GM13977 (cell line): ENCODE data around the gene CNTNAP2.

Experiments
- DNase-seq: peaks from one replicate; pipeline ENCODE4 v3.0.0; 2012; ENCODE audit warnings: low spot score
- in situ Hi-C: fragments of 300-500 bp; cut with MboI; formaldehyde crosslinking; loops from one replicate; pipeline ENCODE4 v1.12.0; 2022; ENCODE audit warnings: low sequenced_read_pairs, low pct_unique_long_range_greater_than_20kb, mixed read lengths, inconsistent platforms; ENCODE audit not compliant: unreplicated experiment
- TF ChIP-seq, protein P1 (sequence below): IDR thresholded peaks from 2 replicates; pipeline ENCODE4 v1.5.1; 2012; ENCODE audit warnings: mild to moderate bottlenecking, control low read depth; ENCODE audit not compliant: insufficient read depth; ENCODE audit errors: extremely low read depth, missing control alignments

The CNTNAP2 gene

DNA sequence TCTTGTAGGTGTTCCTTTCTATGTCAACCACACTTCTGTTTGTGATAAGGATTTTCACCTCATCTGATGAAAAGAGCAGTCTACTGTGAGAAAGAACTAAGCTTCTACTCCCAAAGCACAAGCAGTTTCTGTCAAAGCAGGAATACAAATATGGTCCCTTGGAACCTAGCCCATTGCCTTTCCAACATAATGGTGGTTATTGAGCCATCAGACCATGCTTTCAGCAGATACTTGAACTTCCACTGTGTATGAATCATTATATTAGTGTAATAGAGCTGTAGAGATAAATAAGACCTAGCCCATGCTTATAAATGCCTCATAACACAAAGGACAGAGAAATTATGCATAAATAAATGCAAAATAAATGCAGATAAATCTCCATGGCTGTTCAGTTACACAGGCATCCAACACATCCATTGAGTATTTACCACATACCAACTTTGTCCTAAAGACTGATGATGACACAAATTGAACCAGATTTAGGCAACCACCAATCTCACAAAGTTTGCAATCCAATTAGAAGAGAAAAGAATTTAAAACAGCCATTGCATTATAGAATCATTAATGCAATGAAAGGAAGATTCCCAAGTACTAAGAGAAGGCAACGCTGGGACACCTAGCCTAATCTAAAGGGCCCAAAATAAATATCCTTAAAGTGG is 1744.6 kb downstream of the CNTNAP2 start:
- TF ChIP-seq, protein P1, sequence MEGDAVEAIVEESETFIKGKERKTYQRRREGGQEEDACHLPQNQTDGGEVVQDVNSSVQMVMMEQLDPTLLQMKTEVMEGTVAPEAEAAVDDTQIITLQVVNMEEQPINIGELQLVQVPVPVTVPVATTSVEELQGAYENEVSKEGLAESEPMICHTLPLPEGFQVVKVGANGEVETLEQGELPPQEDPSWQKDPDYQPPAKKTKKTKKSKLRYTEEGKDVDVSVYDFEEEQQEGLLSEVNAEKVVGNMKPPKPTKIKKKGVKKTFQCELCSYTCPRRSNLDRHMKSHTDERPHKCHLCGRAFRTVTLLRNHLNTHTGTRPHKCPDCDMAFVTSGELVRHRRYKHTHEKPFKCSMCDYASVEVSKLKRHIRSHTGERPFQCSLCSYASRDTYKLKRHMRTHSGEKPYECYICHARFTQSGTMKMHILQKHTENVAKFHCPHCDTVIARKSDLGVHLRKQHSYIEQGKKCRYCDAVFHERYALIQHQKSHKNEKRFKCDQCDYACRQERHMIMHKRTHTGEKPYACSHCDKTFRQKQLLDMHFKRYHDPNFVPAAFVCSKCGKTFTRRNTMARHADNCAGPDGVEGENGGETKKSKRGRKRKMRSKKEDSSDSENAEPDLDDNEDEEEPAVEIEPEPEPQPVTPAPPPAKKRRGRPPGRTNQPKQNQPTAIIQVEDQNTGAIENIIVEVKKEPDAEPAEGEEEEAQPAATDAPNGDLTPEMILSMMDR, result no peak
- no peak for DNase-seq
- in situ Hi-C loops, result no loop called here

DNA sequence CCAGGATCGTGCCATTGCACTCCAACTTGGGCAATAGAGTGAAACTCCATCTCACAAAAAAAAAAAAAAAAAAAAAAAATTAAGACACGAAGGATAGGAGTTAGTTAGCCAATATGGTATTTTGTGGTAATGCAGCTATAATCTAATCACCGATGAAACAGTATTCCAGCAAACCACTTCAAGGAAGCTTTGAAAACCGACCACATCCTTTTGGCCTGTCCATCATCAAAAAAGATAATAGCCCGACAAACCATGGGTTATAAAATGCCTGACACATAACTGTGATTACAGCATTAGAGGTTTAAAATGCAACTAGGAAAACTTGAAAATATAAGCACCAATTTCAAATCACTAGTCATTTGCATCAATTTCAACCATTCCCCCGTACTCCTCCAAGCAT is 1745.3 kb downstream of the CNTNAP2 start:
- TF ChIP-seq, protein P1, result no peak
- in situ Hi-C loops, result no loop called here
- DNase-seq, result no peak

DNA sequence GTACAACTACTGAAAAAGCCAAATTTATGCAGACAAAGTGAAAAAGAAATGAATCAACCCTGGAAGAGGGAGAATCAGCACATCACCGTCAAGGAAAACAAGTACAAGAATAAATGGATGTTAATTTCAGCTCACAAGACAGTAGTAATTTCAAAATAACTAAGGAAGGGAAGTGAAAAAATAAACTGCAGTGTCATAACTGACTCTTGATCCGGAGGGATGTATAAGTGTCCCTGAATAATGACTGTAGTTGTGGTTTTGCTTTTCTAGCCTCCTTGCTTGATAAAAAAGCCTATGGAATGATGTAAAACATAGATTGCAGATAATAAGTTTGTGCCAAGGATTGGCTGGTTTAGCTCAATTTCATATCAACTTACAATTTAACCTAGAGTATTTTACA is 1752.9 kb downstream of the CNTNAP2 start:
- DNase-seq, result no peak
- TF ChIP-seq, protein P1, result no peak
- in situ Hi-C loops, result no loop called here

DNA sequence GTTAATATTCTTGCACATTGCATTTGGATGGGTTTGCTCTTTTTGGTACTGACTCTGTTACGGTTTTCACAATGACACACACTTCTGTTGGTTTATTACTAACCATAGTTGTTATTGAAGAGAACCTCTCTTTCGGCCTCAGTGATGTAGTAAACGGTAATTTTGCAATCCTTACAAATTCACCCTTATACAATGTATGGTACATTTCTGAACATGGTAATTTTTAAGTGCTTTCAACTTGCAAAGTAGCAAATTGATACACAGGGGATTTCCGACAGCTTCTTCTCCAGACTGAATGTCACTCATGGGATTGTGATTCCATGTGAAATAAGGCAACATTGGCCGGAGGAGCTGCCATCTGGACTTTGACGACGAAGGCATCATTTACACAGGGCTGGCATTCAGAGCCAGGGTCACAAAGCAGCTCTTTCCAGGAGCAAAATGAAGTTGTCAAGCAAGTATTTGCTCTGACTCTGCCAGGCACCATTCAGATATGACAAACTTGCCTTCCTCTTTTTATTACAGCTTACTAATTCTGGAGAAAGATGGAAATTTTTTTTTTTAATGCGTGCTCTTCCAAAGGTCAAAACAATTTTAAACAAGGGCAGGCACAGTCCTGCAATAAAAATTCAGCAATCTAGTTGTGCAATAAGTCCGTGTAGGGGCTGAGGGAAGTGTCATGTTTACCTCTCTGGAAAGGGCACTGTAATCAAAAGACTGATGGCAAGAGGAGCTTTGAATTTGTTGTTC is 1762.5 kb downstream of the CNTNAP2 start:
- DNase-seq, result no peak
- in situ Hi-C loops, result no loop called here
- TF ChIP-seq, protein P1, result no peak

DNA sequence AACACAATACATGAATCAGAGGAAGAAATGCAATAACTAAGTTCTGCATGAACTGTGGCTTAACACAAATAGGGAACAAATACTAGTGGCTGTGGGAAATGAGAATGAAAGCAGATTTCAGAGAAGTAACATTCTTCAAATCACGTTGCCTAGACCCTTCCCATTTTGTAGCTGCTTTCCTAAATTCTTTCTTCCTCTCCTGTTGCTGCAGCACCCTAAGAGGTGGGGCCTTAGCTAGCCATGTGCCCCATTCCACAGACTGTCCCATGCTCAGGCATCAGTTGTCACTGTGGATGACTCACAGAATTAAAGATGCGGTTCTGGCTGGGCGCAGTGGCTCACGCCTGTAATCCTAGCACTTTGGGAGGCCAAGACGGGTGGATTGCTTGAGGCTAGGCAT is 1769.3 kb downstream of the CNTNAP2 start:
- DNase-seq, result no peak
- TF ChIP-seq, protein P1, result no peak
- in situ Hi-C loops, result no loop called here

DNA sequence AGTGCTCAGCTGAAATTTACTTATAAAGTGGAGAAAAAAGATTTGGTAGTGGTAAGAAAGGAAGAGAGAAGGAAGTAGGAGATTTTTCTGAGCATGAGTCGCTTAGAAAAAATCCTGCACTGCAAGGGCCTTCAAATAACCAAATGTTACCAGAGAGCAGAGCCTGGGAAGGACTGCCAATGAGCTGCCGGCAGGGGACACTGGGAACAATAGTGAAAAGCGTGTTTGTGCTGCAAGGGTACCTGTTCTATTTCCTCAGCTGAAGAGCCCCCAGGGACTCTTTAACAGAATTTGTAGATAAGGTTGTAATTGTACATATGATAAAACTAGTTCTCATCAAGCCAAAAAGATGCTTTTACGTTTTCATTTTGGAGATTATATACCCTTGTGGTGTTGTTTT is 1777.7 kb downstream of the CNTNAP2 start:
- no peak for DNase-seq
- in situ Hi-C loops, result no loop called here
- TF ChIP-seq, protein P1, result no peak
